K562 (cell line): Measurements from ENCODE around the gene SLC7A4. TPM values are rescaled to one million over a fixed set of nuclear protein-coding genes. Genes with fewer than 3 reads are reported as not detected.
A peak's percentile ranks its signal among the peaks of the same experiment; 100 is the strongest.

Experiments used
- E2F1 ChIP-seq: sonication (generic); formaldehyde crosslinking; IDR thresholded peaks from 2 replicates; pipeline ENCODE4 v1.8.1; 2023; ENCODE audit warnings: mild to moderate bottlenecking, missing genetic modification reagents, moderate library complexity
- E2F3 ChIP-seq: fragments of 250-450 bp; sonication (Bioruptor Pico); IDR thresholded peaks from 2 replicates; pipeline ENCODE4 v1.4.0; 2020; ENCODE audit warnings: mild to moderate bottlenecking
- EP400 ChIP-seq: fragments of 450-650 bp; IDR thresholded peaks from 2 replicates; pipeline ENCODE4 v1.6.1; 2017; ENCODE audit warnings: antibody characterized with exemption, mild to moderate bottlenecking, moderate library complexity
- MAFF ChIP-seq: IDR thresholded peaks from 2 replicates; pipeline ENCODE4 v1.6.1; 2012; ENCODE audit warnings: low read length, improper control_type of control experiment
- RFX1 ChIP-seq: fragments of 450-650 bp; IDR thresholded peaks from 2 replicates; pipeline ENCODE4 v1.6.1; 2016; ENCODE audit warnings: mild to moderate bottlenecking, moderate library complexity
- TSC22D4 ChIP-seq: fragments of 450-650 bp; IDR thresholded peaks from 2 replicates; pipeline ENCODE4 v1.6.1; 2016; ENCODE audit warnings: missing genetic modification characterization, missing biosample characterization, control low read depth
- ZKSCAN1 ChIP-seq: fragments of 150-350 bp; IDR thresholded peaks from 2 replicates; pipeline ENCODE4 v1.6.1; 2016; ENCODE audit warnings: low read depth, low read length
- ZNF239 ChIP-seq: fragments of 250-450 bp; sonication (Bioruptor Pico); IDR thresholded peaks from 2 replicates; pipeline ENCODE4 v1.4.0; 2020; ENCODE audit warnings: mild to moderate bottlenecking
- ZNF764 ChIP-seq: fragments of 250-450 bp; sonication (Bioruptor Pico); IDR thresholded peaks from 2 replicates; pipeline ENCODE4 v1.4.0; 2020; ENCODE audit warnings: low read depth, mild to moderate bottlenecking, moderate library complexity
- polyA plus RNA-seq, 8 experiments: library from polyadenylated mRNA; depleted of rRNA in 4 of 8; stranded (reverse) in 5 of 8; unstranded in 3 of 8; fragments of >200 nt; fragmentation: Nextera tagmentation in 2 of 8; fragmentation: Illumina TruSeq in 1 of 8; extraction: Ambion mirVana in 2 of 8; extraction: Trizol in 1 of 8; gene quantifications; 2 replicates each; pipeline versions ENCODE4 v1.2.1 to v1.2.3, GENCODE V29; 2011 to 2014; ENCODE audit warnings: inconsistent platforms in 1 of 8, missing spikeins in 1 of 8
- total RNA-seq, 7 experiments: library from RNA; depleted of rRNA in 6 of 7; stranded (reverse); fragments of >200 nt in 6 of 7; fragmentation: Illumina TruSeq in 2 of 7; extraction: Trizol in 2 of 7; gene quantifications; 2 replicates each; pipeline versions ENCODE4 v1.2.1 to v1.2.3, GENCODE V29; 2011 to 2021; ENCODE audit warnings: low replicate concordance in 1 of 7
- TF ChIP-seq, protein P1 (sequence below): fragments of 250-450 bp; sonication (Bioruptor Pico); IDR thresholded peaks from 2 replicates; pipeline ENCODE4 v1.4.0; 2020
- TF ChIP-seq, protein P2 (sequence below): fragments of 450-650 bp; IDR thresholded peaks from 2 replicates; pipeline ENCODE4 v1.6.1; 2017; ENCODE audit warnings: antibody characterized with exemption, mild to moderate bottlenecking
- TF ChIP-seq, protein P3 (sequence below): sonication (generic); formaldehyde crosslinking; IDR thresholded peaks from 2 replicates; pipeline ENCODE4 v1.8.1; 2022; ENCODE audit warnings: missing genetic modification reagents
- TF ChIP-seq, protein P4 (sequence below): fragments of 250-450 bp; sonication (Bioruptor Pico); IDR thresholded peaks from 2 replicates; pipeline ENCODE4 v1.8.0; 2022; ENCODE audit warnings: moderate library complexity, mild to moderate bottlenecking, inconsistent platforms

Gene SLC7A4
- total and polyA plus RNA-seq, 9 of the 15 experiments (the other 6 are each of a cell fraction or from before 2014, with no cell fraction given), result not detected

DNA sequence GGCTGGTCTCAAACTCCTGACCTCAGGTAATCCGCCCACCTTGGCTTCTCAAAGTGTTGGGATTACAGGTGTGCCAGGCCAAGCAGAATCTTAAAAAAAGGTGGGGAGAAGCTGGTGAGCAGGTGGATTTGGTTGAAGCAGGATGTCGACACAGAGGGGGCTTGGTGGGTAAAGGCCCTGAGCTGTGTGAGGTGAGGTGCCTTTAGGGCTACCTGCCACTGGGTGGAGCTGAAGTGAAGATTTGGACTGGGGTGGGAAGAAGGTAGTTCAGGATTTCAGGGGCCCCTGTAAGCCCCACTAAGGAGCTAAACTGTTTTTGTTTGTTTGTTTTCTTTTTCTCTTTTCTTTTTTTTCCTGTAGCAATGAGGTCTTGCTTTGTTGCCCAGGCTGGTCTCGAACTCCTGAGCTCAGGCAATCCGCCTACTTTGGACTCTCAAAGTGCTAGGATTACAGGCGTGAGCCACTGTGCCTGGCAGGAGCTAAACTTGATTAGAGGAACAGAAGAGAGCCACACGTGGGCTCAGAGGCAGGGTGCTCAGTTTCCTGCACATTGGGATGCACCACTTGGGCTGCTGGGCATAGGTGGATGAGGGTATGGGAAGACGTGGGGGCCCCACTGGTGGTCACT lies 11.4 kb downstream of the SLC7A4 start (continued):
- TF ChIP-seq, protein P1, sequence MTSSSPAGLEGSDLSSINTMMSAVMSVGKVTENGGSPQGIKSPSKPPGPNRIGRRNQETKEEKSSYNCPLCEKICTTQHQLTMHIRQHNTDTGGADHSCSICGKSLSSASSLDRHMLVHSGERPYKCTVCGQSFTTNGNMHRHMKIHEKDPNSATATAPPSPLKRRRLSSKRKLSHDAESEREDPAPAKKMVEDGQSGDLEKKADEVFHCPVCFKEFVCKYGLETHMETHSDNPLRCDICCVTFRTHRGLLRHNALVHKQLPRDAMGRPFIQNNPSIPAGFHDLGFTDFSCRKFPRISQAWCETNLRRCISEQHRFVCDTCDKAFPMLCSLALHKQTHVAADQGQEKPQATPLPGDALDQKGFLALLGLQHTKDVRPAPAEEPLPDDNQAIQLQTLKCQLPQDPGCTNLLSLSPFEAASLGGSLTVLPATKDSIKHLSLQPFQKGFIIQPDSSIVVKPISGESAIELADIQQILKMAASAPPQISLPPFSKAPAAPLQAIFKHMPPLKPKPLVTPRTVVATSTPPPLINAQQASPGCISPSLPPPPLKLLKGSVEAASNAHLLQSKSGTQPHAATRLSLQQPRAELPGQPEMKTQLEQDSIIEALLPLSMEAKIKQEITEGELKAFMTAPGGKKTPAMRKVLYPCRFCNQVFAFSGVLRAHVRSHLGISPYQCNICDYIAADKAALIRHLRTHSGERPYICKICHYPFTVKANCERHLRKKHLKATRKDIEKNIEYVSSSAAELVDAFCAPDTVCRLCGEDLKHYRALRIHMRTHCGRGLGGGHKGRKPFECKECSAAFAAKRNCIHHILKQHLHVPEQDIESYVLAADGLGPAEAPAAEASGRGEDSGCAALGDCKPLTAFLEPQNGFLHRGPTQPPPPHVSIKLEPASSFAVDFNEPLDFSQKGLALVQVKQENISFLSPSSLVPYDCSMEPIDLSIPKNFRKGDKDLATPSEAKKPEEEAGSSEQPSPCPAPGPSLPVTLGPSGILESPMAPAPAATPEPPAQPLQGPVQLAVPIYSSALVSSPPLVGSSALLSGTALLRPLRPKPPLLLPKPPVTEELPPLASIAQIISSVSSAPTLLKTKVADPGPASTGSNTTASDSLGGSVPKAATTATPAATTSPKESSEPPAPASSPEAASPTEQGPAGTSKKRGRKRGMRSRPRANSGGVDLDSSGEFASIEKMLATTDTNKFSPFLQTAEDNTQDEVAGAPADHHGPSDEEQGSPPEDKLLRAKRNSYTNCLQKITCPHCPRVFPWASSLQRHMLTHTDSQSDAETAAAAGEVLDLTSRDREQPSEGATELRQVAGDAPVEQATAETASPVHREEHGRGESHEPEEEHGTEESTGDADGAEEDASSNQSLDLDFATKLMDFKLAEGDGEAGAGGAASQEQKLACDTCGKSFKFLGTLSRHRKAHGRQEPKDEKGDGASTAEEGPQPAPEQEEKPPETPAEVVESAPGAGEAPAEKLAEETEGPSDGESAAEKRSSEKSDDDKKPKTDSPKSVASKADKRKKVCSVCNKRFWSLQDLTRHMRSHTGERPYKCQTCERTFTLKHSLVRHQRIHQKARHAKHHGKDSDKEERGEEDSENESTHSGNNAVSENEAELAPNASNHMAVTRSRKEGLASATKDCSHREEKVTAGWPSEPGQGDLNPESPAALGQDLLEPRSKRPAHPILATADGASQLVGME (CRISPR knock-in tag), result peak; percentile 16; the same call in 1 of the 2 replicates
- TF ChIP-seq RFX1 (no peak), E2F3 (CRISPR knock-in tag) (0 out of 2 replicates have a peak, but pooled peaks have one; percentile 48), ZNF764 (CRISPR knock-in tag) (peak; percentile 81), ZKSCAN1 (0 out of 2 replicates have a peak, but pooled peaks have one; percentile 9), MAFF (no peak), ZNF239 (CRISPR knock-in tag) (no peak), EP400 (no peak), TSC22D4 (tag) (peak; percentile 39; the same call in 1 of the 2 replicates), E2F1 (CRISPR knock-in tag) (0 out of 2 replicates have a peak, but pooled peaks have one; percentile 24)
- TF ChIP-seq, protein P2, sequence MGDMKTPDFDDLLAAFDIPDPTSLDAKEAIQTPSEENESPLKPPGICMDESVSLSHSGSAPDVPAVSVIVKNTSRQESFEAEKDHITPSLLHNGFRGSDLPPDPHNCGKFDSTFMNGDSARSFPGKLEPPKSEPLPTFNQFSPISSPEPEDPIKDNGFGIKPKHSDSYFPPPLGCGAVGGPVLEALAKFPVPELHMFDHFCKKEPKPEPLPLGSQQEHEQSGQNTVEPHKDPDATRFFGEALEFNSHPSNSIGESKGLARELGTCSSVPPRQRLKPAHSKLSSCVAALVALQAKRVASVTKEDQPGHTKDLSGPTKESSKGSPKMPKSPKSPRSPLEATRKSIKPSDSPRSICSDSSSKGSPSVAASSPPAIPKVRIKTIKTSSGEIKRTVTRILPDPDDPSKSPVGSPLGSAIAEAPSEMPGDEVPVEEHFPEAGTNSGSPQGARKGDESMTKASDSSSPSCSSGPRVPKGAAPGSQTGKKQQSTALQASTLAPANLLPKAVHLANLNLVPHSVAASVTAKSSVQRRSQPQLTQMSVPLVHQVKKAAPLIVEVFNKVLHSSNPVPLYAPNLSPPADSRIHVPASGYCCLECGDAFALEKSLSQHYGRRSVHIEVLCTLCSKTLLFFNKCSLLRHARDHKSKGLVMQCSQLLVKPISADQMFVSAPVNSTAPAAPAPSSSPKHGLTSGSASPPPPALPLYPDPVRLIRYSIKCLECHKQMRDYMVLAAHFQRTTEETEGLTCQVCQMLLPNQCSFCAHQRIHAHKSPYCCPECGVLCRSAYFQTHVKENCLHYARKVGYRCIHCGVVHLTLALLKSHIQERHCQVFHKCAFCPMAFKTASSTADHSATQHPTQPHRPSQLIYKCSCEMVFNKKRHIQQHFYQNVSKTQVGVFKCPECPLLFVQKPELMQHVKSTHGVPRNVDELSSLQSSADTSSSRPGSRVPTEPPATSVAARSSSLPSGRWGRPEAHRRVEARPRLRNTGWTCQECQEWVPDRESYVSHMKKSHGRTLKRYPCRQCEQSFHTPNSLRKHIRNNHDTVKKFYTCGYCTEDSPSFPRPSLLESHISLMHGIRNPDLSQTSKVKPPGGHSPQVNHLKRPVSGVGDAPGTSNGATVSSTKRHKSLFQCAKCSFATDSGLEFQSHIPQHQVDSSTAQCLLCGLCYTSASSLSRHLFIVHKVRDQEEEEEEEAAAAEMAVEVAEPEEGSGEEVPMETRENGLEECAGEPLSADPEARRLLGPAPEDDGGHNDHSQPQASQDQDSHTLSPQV, result no peak
- TF ChIP-seq, protein P3, sequence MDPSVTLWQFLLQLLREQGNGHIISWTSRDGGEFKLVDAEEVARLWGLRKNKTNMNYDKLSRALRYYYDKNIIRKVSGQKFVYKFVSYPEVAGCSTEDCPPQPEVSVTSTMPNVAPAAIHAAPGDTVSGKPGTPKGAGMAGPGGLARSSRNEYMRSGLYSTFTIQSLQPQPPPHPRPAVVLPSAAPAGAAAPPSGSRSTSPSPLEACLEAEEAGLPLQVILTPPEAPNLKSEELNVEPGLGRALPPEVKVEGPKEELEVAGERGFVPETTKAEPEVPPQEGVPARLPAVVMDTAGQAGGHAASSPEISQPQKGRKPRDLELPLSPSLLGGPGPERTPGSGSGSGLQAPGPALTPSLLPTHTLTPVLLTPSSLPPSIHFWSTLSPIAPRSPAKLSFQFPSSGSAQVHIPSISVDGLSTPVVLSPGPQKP (CRISPR knock-in tag), result no peak
- TF ChIP-seq, protein P4, sequence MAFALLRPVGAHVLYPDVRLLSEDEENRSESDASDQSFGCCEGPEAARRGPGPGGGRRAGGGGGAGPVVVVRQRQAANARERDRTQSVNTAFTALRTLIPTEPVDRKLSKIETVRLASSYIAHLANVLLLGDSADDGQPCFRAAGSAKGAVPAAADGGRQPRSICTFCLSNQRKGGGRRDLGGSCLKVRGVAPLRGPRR (CRISPR knock-in tag), result 0 out of 2 replicates have a peak, but pooled peaks have one; percentile 55
